Activated B cell treated with CpG ODN at 0.5 μM for 24 hours (primary cell): ENCODE results near the gene ANKRD28. TPM values are rescaled to one million over a fixed set of nuclear protein-coding genes. Genes with fewer than 3 reads are reported as not detected.

ENCODE experiments used
- ATAC-seq: fragments of 200-7000 bp; cut with Tn5 transposase; one replicate; pipeline ENCODE4 v1.10.0; 2021; ENCODE audit warnings: low read depth, mild to moderate bottlenecking, moderate library complexity
- CTCF ChIA-PET: fragments of 350-600 bp; sonication (Branson Sonifier 250); formaldehyde crosslinking; loops from one replicate; lab custom pipeline; 2021; ENCODE audit warnings: antibody characterized with exemption; lab: Charles Lee
- POLR2A ChIA-PET: fragments of 350-600 bp; sonication (Branson Sonifier 250); formaldehyde crosslinking; loops from one replicate; lab custom pipeline; 2021; ENCODE audit warnings: antibody characterized with exemption; lab: Charles Lee
- DNase-seq: peaks from one replicate; pipeline ENCODE4 v3.0.0; 2022
- H3K27ac Mint-ChIP-seq: one replicate; pipeline ENCODE4 v1.8.0; 2020; ENCODE audit warnings: mixed read lengths
- H3K27me3 Mint-ChIP-seq: one replicate; pipeline ENCODE4 v1.8.0; 2021; ENCODE audit warnings: mixed read lengths
- H3K36me3 Mint-ChIP-seq: one replicate; pipeline ENCODE4 v1.8.0; 2021; ENCODE audit warnings: low read depth, mixed read lengths
- H3K4me1 Mint-ChIP-seq: one replicate; pipeline ENCODE4 v1.8.0; 2021; ENCODE audit warnings: mixed read lengths
- H3K4me3 Mint-ChIP-seq: one replicate; pipeline ENCODE4 v1.8.0; 2020; ENCODE audit warnings: mild to moderate bottlenecking, mixed read lengths
- H3K9me3 Mint-ChIP-seq: one replicate; pipeline ENCODE4 v1.8.0; 2020; ENCODE audit warnings: mixed read lengths
- intact Hi-C: fragments of 100-400 bp; cut with micrococcal nuclease; formaldehyde crosslinking; loops from one replicate; pipeline ENCODE4 v1.15.1; 2024
- total RNA-seq: library from RNA; stranded (reverse); gene quantifications from 2 replicates; pipeline ENCODE4 v1.2.3, GENCODE V29; 2022
- TF ChIP-seq, protein P1 (sequence below): fragments of 200-600 bp; IDR thresholded peaks from one replicate; pipeline ENCODE4 v1.8.0; 2022; ENCODE audit warnings: antibody characterized with exemption, mild to moderate bottlenecking

Gene ANKRD28
- total RNA-seq, 1 donor from 2014 or later: 29.9 TPM

DNA sequence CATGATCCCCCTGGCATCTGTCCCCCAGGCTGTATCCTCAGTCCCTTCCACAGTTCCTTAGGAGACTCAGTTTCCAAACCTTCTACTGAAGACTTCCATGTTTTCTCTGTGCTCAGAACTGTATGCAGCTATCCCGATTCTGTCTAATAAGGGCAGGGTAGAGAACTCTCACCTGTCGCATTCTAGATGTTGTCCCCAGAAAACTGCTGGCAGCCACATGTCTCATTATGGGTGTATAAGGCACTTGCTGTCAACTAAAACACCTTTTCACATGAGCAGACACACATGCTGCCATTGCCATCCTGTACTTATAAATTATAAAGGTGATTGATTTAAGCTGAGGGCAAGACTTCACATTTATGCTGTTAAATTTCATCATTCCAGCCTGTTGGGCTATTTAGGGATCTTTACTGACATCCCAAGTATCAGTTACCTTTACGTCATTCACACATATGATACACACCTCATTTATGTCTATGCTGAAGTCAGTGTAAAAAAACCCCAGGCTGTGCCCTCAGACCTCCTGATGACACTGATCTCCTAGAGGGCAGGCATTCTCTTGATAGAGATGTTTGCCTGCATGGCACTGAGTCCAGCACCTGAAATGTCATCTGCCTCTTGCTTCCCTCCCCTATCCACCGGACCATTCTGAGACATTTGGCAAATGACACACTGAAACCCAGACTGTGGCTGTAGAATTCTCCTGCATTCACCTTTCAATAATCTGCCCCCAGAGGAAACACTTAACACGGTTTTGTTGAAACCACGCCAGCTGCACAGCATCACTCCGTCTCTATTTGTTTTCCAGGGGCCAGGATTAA is 160.4 kb downstream of the ANKRD28 start:
- POLR2A ChIA-PET: interaction anchor here (0.6 kb wide), 1 partner anchor 1204 kb away, joined by 3 read pairs; no protein-coding TSS in a partner anchor
- Mint-ChIP-seq H3K9me3 (no peaks in the 10 kb centered on the region), H3K4me1 (peaks cover 32% of the 10 kb centered on the region)

DNA sequence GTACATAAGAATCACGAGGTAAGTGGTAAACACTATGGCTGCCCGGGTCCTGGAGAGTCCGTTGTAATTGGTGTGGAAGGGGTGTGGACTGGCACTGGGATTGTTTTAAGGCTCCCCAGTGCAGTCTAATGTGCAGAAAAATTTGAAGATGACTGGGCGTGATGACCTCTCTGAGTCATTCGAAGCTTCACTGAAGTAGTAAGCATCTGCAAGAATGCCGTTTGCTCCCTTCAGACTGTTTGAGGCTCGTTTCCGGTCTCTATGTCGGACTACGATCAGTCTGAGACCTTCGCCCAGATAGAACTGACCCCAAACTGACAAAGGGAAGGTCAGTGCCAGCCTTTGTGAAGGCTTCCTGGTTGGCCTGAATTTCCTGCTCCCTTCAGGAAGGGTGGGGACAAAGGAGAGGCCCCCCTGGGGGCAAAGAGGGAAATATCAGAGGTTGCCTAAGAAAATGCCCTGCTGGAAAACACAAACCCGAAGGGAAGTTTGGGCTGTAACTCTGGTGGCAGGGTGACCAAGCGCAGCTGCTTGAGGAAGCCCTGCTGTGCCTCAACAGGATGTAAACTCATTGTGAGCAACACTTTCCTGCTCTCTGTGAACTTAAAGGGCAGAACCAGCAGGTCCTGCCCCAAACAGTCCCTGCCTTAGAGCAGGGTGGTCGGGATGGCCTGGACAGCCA is 161.6 kb downstream of the ANKRD28 start:
- ChIA-PET POLR2A (interaction anchor here (0.6 kb wide), 1 partner anchor 429 kb away, joined by 3 read pairs; no protein-coding TSS in a partner anchor), CTCF (no interaction called here)
- no peak for DNase-seq
- Mint-ChIP-seq H3K4me1 (peaks cover 32% of the 10 kb centered on the region), H3K36me3 (no peaks in the 10 kb centered on the region), H3K27me3 (no peaks in the 10 kb centered on the region), H3K27ac (peak overlapping the region; percentile 78), H3K4me3 (peak overlapping the region; percentile 3), H3K9me3 (no peaks in the 10 kb centered on the region)
- TF ChIP-seq, protein P1, sequence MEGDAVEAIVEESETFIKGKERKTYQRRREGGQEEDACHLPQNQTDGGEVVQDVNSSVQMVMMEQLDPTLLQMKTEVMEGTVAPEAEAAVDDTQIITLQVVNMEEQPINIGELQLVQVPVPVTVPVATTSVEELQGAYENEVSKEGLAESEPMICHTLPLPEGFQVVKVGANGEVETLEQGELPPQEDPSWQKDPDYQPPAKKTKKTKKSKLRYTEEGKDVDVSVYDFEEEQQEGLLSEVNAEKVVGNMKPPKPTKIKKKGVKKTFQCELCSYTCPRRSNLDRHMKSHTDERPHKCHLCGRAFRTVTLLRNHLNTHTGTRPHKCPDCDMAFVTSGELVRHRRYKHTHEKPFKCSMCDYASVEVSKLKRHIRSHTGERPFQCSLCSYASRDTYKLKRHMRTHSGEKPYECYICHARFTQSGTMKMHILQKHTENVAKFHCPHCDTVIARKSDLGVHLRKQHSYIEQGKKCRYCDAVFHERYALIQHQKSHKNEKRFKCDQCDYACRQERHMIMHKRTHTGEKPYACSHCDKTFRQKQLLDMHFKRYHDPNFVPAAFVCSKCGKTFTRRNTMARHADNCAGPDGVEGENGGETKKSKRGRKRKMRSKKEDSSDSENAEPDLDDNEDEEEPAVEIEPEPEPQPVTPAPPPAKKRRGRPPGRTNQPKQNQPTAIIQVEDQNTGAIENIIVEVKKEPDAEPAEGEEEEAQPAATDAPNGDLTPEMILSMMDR: no peak
- peak; percentile 67 for ATAC-seq
- intact Hi-C loops: loop anchor here (1.0 to 10.0 kb wide), 2 partner anchors 11 to 319 kb away; no protein-coding TSS in a partner anchor

More for the DNA sequence above, 160.4 kb downstream of the ANKRD28 start:
- CTCF ChIA-PET: interaction anchor here (1.2 kb wide), 1 partner anchor 175 kb away, joined by 3 read pairs; no protein-coding TSS in a partner anchor
- intact Hi-C loops: loop anchor here (10.0 kb wide), 1 partner anchor 317 kb away; no protein-coding TSS in a partner anchor
- peaks cover 9% of the 10 kb centered on the region for H3K36me3 Mint-ChIP-seq
- H3K27me3 Mint-ChIP-seq: no peaks in the 10 kb centered on the region
- no peak for DNase-seq
- TF ChIP-seq, protein P1: no peak
- no peak overlapping the region for H3K27ac Mint-ChIP-seq
- ATAC-seq: no peak
- H3K4me3 Mint-ChIP-seq: no peak overlapping the region

DNA sequence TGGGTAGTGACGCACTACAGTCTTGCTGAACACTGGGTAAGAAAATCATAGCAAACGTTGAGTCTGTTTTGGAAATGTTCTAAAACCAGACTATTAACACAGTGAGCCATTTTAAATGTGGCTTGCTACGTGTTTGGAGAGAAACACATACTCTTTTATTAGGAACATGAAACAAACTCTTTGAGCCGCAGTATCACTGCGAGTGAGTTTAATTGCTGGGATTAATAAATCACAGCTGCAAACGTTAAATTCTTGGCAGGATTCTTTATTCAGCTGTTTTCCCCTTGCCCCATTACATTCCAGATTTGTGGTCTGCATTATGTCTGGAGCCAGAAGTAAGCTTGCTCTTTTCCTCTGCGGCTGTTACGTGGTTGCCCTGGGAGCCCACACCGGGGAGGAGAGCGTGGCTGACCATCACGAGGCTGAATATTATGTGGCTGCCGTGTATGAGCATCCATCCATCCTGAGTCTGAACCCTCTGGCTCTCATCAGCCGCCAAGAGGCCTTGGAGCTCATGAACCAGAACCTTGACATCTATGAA is 162.6 kb downstream of the ANKRD28 start:
- CTCF ChIA-PET: interaction anchor here (0.7 to 1.4 kb wide), 2 partner anchors 177 kb away, joined by 3 to 4 read pairs; no protein-coding TSS in a partner anchor
- POLR2A ChIA-PET: no interaction called here
- peaks cover 41% of the 10 kb centered on the region for H3K4me1 Mint-ChIP-seq
- DNase-seq (no peak), ATAC-seq (no peak)
- H3K27me3 Mint-ChIP-seq: no peaks in the 10 kb centered on the region
- intact Hi-C loops: loop anchor here (10.0 kb wide), 1 partner anchor 320 kb away; no protein-coding TSS in a partner anchor
- no peak overlapping the region for H3K4me3 Mint-ChIP-seq
- TF ChIP-seq, protein P1: no peak
- no peaks in the 10 kb centered on the region for H3K36me3 Mint-ChIP-seq
- H3K27ac Mint-ChIP-seq: no peak overlapping the region
- no peaks in the 10 kb centered on the region for H3K9me3 Mint-ChIP-seq

DNA sequence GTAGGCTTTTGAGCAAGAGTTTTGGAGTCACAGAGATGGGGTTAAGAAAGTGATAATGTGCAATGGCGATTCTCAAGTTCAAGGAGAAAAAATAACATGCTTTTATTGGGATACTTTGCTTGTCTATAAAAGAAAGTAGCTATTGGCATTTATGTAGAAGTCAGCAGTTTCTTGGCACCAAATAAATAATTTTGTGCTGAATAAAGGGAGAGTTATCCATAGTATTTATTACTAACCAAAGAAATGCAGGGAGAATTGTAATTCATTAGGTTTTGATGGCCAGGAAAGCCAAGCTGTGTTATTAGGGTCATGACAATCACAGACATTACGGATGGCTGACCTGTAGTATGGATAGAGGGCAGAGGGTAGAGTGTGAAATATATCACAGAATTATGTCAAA is 163.1 kb downstream of the ANKRD28 start:
- peaks cover 45% of the 10 kb centered on the region for H3K4me1 Mint-ChIP-seq
- H3K36me3 Mint-ChIP-seq: no peaks in the 10 kb centered on the region
- H3K9me3 Mint-ChIP-seq: no peaks in the 10 kb centered on the region
- no peaks in the 10 kb centered on the region for H3K27me3 Mint-ChIP-seq
- H3K4me3 Mint-ChIP-seq: no peak overlapping the region
- CTCF ChIA-PET: interaction anchor here (1.4 kb wide), 1 partner anchor 178 kb away, joined by 4 read pairs; no protein-coding TSS in a partner anchor
- DNase-seq: no peak
- ATAC-seq: no peak
- TF ChIP-seq, protein P1: no peak
- H3K27ac Mint-ChIP-seq: no peak overlapping the region
- intact Hi-C loops: loop anchor here (5.0 to 10.0 kb wide), 2 partner anchors 223 to 320 kb away; no protein-coding TSS in a partner anchor
- POLR2A ChIA-PET: no interaction called here
